NCI-H226 (cell line): Measurements from ENCODE around the gene KCNJ11.

ENCODE experiments used
- DNase-seq: peaks from one replicate; pipeline ENCODE4 v3.0.0-alpha.2; 2015

Gene KCNJ11

GRCh38 chr11:17408026-17408425, 19.6 kb upstream of the KCNJ11 start:
- DNase-seq, result no peak

- no peak for DNase-seq
These were observed 19.1 kb upstream of the KCNJ11 start for GRCh38 chr11:17407575-17407974.

GRCh38 chr11:17406818-17407149, 18.3 kb upstream of the KCNJ11 start:
- DNase-seq, result no peak

- no peak for DNase-seq
These were observed 17.8 kb upstream of the KCNJ11 start for GRCh38 chr11:17406082-17406817.

GRCh38 chr11:17405232-17406005, 17.0 kb upstream of the KCNJ11 start:
- no peak for DNase-seq

GRCh38 chr11:17403980-17404759, 15.7 kb upstream of the KCNJ11 start:
- DNase-seq, result peak; percentile 94

- no peak for DNase-seq
These were observed 14.0 kb upstream of the KCNJ11 start for GRCh38 chr11:17402486-17402885.

GRCh38 chr11:17401841-17402240, 13.4 kb upstream of the KCNJ11 start:
- DNase-seq, result no peak

GRCh38 chr11:17401316-17401715, 12.9 kb upstream of the KCNJ11 start:
- no peak for DNase-seq

GRCh38 chr11:17400048-17400775, 11.8 kb upstream of the KCNJ11 start:
- no peak for DNase-seq

GRCh38 chr11:17399236-17399635, 10.8 kb upstream of the KCNJ11 start:
- no peak for DNase-seq

GRCh38 chr11:17397311-17398002, 9.0 kb upstream of the KCNJ11 start:
- no peak for DNase-seq

GRCh38 chr11:17396598-17397310, 8.3 kb upstream of the KCNJ11 start:
- DNase-seq, result no peak

GRCh38 chr11:17395978-17396377, 7.5 kb upstream of the KCNJ11 start:
- no peak for DNase-seq

GRCh38 chr11:17395554-17395961, 7.1 kb upstream of the KCNJ11 start:
- no peak for DNase-seq

GRCh38 chr11:17394743-17395390, 6.4 kb upstream of the KCNJ11 start:
- DNase-seq, result no peak

- DNase-seq, result no peak
These were observed 5.0 kb upstream of the KCNJ11 start for GRCh38 chr11:17393472-17393871.

GRCh38 chr11:17392872-17393271, 4.4 kb upstream of the KCNJ11 start:
- DNase-seq, result no peak

- DNase-seq, result no peak
These were observed 3.3 kb upstream of the KCNJ11 start for GRCh38 chr11:17391493-17392355.
